Activated T-cell treated with anti-CD3 and anti-CD28 coated beads, Interleukin-2, amount 50 U/mL, for 72 hours (primary cell): ENCODE data around the gene GPC6. TPM values are rescaled to one million over a fixed set of nuclear protein-coding genes. Genes with fewer than 3 reads are reported as not detected.

Experiments
- ATAC-seq, 2 donors: fragments of 150-1000 bp; cut with Tn5 transposase; replicated peaks in 1 of 2; 2 replicates each; pipeline ENCODE4 v1.10.0; 2021; ENCODE audit warnings: moderate library complexity in 2 of 2, mild to moderate bottlenecking in 1 of 2
- DNase-seq, 2 donors: peaks; one replicate each; pipeline ENCODE4 v3.0.0; 2021 to 2022; ENCODE audit warnings: mixed read lengths in 1 of 2
- H3K27ac Mint-ChIP-seq: one replicate; pipeline ENCODE4 v1.8.0; 2022; ENCODE audit warnings: mild to moderate bottlenecking, moderate library complexity, mixed read lengths
- H3K27me3 Mint-ChIP-seq: one replicate; pipeline ENCODE4 v1.8.0; 2022; ENCODE audit warnings: low read depth, mixed read lengths
- H3K36me3 Mint-ChIP-seq, 2 donors: one replicate each; pipeline ENCODE4 v1.8.0; 2022; ENCODE audit warnings: mixed read lengths in 2 of 2, mild to moderate bottlenecking in 1 of 2; ENCODE audit not compliant: insufficient read depth in 2 of 2
- H3K4me1 Mint-ChIP-seq: one replicate; pipeline ENCODE4 v1.8.0; 2022; ENCODE audit warnings: low read depth, mixed read lengths
- H3K4me3 Mint-ChIP-seq, 2 donors: one replicate each; pipeline ENCODE4 v1.8.0; 2022; ENCODE audit warnings: mild to moderate bottlenecking in 2 of 2, mixed read lengths in 2 of 2, moderate library complexity in 2 of 2
- H3K9me3 Mint-ChIP-seq, 2 donors: one replicate each; pipeline ENCODE4 v1.8.0; 2022; ENCODE audit warnings: mixed read lengths in 2 of 2
- total RNA-seq, 2 donors: library from RNA; stranded (reverse); gene quantifications; one replicate each; pipeline ENCODE4 v1.2.3, GENCODE V29; 2022

The GPC6 gene
- total RNA-seq, 2 donors from 2014 or later, result not detected

DNA sequence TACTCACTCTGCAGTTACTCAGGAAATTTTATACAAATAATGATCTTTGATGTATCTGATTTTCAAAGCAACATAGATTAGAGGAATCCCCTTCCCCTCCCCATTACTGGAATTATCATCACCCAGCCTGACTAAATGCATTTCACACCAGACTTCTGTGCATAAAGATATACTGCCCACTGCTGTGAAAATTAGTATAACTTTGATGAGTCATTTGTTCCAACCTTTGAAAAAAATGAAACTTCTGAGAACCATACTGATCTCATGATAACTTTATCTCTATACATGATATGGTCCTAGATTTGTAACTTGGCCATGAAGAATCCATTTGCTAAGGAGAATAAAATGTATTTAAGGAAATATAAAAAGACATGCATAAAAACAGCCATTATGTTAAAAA, 63.9 kb downstream of the GPC6 start:
- Mint-ChIP-seq H3K4me3 (no peak overlapping the region), H3K27me3 (no peaks in the 10 kb centered on the region), H3K27ac (no peak overlapping the region), H3K4me1 (peaks cover 9% of the 10 kb centered on the region), H3K9me3 (no peaks in the 10 kb centered on the region), H3K36me3 (no peaks in the 10 kb centered on the region)
- DNase-seq (no peak), ATAC-seq (peak; percentile 27 to 45)

DNA sequence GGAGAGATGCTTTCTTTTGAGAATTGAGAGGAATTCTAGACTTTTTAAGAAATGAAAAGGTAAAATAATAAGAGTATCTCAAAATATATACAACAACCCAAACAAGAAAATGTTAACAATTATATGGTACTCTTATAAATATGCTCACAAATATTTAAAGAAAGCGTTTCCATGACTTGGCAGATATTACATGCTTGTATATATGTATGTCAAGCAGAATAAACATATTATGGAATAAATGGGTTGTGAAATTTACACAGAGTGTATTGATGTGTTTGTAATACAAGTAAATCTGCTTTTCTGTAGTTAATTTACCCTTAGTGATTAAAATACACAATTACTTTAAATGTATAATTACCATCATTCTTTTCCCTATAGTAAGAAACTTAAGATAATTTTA, 65.8 kb downstream of the GPC6 start:
- H3K4me1 Mint-ChIP-seq, result peaks cover 9% of the 10 kb centered on the region
- no peaks in the 10 kb centered on the region for H3K27me3 Mint-ChIP-seq
- DNase-seq (no peak), ATAC-seq (no peak)
- no peak overlapping the region for H3K27ac Mint-ChIP-seq
- H3K9me3 Mint-ChIP-seq, result peaks cover 0 to 6% of the 10 kb centered on the region in 2 donors
- H3K36me3 Mint-ChIP-seq, result no peaks in the 10 kb centered on the region
- no peak overlapping the region for H3K4me3 Mint-ChIP-seq

DNA sequence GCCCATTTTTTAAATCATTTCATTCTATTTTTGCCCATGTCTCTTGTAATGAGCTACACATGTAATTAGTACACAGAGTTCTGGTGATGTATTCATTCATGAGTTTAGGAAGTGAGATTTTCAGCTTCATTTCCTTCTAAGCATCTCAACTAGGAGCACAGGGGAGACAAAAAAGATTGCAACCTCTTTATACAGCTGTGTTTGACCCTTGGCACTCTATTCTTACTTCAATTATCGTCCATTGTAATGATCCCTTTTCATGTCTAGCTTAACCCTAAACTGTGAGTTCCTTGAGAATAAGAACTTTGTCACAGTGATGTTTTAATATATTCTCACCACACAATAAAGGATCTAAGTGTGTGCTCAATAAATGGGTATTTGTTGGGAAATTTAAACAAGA, 67.1 kb downstream of the GPC6 start:
- H3K27me3 Mint-ChIP-seq, result no peaks in the 10 kb centered on the region
- H3K9me3 Mint-ChIP-seq, result peaks cover 0 to 6% of the 10 kb centered on the region in 2 donors
- no peak for ATAC-seq
- H3K4me3 Mint-ChIP-seq, result no peak overlapping the region
- no peak for DNase-seq
- H3K36me3 Mint-ChIP-seq, result no peaks in the 10 kb centered on the region
- H3K27ac Mint-ChIP-seq, result no peak overlapping the region
- peaks cover 9% of the 10 kb centered on the region for H3K4me1 Mint-ChIP-seq

DNA sequence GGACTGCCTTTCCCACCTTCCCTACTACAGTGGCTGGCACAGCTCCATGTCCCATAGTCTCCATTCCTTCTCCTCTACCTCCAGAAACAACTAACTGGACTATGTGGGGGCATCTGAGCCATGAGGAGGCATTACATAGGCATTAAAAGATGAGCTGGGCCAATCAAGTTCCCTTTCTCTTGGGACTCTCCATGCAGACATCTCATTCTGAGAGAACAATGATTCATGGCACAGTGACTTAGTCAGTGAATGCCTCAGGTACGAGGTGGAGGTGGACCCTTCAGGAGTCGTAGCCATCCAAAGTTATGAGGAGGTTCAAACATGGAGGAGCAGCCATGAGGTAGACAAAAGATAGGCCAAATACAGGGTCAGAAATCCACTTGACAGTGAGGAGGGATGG, 70.0 kb downstream of the GPC6 start:
- Mint-ChIP-seq H3K9me3 (peaks cover 0 to 7% of the 10 kb centered on the region in 2 donors), H3K36me3 (no peaks in the 10 kb centered on the region), H3K27me3 (no peaks in the 10 kb centered on the region), H3K4me1 (no peaks in the 10 kb centered on the region), H3K27ac (no peak overlapping the region), H3K4me3 (no peak overlapping the region)
- ATAC-seq (peak in 1 of 2 donors; percentile 15), DNase-seq (no peak)

GRCh38 chr13:93298713-93299112, 72.1 kb downstream of the GPC6 start:
- Mint-ChIP-seq H3K36me3 (no peaks in the 10 kb centered on the region), H3K4me3 (no peak overlapping the region), H3K27ac (no peak overlapping the region), H3K27me3 (no peaks in the 10 kb centered on the region), H3K9me3 (peaks cover 0 to 7% of the 10 kb centered on the region in 2 donors), H3K4me1 (no peaks in the 10 kb centered on the region)
- DNase-seq (no peak), ATAC-seq (no peak)

DNA sequence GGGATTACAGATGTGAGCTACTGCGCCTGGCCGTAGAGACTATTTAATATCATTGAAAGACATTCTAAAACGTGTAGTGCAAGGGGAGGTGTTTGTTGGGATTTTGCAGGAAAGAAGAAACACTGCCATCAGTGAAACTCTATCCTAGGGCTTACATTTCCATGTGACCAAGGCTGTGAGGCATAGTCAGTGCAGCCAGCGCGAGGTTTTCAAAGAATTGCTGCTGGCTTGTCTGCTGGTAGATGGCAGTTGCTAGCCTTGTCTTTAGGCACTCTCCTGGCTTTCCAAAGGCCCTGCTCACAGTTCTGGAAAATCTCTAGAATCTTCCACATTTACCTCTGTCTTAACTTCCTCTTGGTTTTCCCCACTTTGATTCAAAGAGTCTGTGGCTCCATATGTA, 77.5 kb downstream of the GPC6 start:
- DNase-seq (no peak), ATAC-seq (no peak)
- H3K9me3 Mint-ChIP-seq, result peaks cover 0 to 4% of the 10 kb centered on the region in 2 donors
- no peaks in the 10 kb centered on the region for H3K36me3 Mint-ChIP-seq
- H3K4me3 Mint-ChIP-seq, result no peak overlapping the region
- no peaks in the 10 kb centered on the region for H3K27me3 Mint-ChIP-seq
- H3K4me1 Mint-ChIP-seq, result no peaks in the 10 kb centered on the region
- H3K27ac Mint-ChIP-seq, result no peak overlapping the region

DNA sequence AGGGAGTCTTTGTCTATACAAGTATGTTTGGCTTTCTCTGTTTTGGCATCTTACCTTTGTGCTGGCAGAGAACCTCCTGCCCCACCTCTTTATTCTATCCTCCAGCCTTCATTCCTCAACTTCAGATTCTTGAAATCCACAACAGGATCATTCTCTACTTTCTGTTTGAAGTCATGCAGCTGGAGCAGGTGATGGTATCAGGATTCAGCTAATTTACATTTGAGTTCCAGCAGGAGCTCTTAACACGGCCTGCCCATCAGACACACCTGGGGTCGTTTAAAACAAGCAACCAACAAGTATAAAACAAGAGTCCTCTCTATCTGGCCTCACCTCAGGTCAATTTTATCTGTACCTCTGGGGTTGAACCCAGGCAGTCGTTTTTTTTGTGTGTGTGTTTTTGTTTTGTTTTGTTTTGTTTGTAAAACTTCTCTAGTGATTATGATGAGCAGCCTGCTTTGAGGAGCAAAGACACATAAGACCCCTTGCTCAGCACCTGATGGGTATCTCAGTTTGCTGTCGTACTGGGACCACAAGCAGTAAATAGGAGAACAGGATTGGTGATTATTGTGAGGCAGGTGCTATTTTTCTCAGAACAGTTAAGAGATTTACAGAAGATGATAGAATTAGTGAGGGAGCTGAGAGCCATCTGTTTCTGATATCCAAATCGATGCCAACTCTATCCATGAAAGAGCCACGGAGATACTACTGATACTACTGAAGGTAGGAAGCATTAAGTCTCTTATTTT, 78.4 kb downstream of the GPC6 start:
- H3K27me3 Mint-ChIP-seq, result no peaks in the 10 kb centered on the region
- no peaks in the 10 kb centered on the region for H3K36me3 Mint-ChIP-seq
- DNase-seq, result no peak
- H3K27ac Mint-ChIP-seq, result no peak overlapping the region
- peaks cover 0 to 4% of the 10 kb centered on the region in 2 donors for H3K9me3 Mint-ChIP-seq
- no peaks in the 10 kb centered on the region for H3K4me1 Mint-ChIP-seq
- ATAC-seq, result no peak
- no peak overlapping the region for H3K4me3 Mint-ChIP-seq

DNA sequence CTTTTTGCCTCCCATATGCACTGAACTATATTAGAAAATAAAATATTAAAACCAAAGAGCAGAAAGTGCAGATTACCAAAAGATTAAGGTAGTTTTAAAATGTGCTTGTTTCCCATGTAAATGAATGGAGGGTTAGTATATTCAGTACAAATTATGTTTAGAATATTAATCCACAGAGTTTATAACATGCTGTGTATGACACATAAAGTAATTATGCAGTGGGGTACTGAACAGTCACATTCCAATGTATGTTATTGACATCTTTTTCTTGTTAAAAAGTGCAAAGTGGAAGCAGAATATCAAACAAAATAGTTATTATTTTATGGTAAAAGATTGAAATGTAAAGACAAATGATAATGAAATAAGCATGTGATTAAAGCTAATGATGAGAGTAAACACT, 79.3 kb downstream of the GPC6 start:
- Mint-ChIP-seq H3K4me3 (no peak overlapping the region), H3K27me3 (no peaks in the 10 kb centered on the region), H3K27ac (no peak overlapping the region), H3K4me1 (no peaks in the 10 kb centered on the region), H3K9me3 (peaks cover 0 to 6% of the 10 kb centered on the region in 2 donors), H3K36me3 (no peaks in the 10 kb centered on the region)
- no peak for ATAC-seq
- DNase-seq, result no peak

GRCh38 chr13:93307136-93307535, 80.5 kb downstream of the GPC6 start:
- Mint-ChIP-seq H3K27me3 (no peaks in the 10 kb centered on the region), H3K9me3 (peaks cover 0 to 5% of the 10 kb centered on the region in 2 donors), H3K4me1 (no peaks in the 10 kb centered on the region), H3K27ac (no peak overlapping the region), H3K4me3 (no peak overlapping the region), H3K36me3 (no peaks in the 10 kb centered on the region)
- ATAC-seq (no peak), DNase-seq (no peak)

GRCh38 chr13:93307651-93308050, 81.0 kb downstream of the GPC6 start:
- Mint-ChIP-seq H3K36me3 (no peaks in the 10 kb centered on the region), H3K9me3 (peaks cover 0 to 5% of the 10 kb centered on the region in 2 donors), H3K27me3 (no peaks in the 10 kb centered on the region), H3K27ac (no peak overlapping the region), H3K4me3 (no peak overlapping the region), H3K4me1 (no peaks in the 10 kb centered on the region)
- ATAC-seq (no peak), DNase-seq (no peak)

DNA sequence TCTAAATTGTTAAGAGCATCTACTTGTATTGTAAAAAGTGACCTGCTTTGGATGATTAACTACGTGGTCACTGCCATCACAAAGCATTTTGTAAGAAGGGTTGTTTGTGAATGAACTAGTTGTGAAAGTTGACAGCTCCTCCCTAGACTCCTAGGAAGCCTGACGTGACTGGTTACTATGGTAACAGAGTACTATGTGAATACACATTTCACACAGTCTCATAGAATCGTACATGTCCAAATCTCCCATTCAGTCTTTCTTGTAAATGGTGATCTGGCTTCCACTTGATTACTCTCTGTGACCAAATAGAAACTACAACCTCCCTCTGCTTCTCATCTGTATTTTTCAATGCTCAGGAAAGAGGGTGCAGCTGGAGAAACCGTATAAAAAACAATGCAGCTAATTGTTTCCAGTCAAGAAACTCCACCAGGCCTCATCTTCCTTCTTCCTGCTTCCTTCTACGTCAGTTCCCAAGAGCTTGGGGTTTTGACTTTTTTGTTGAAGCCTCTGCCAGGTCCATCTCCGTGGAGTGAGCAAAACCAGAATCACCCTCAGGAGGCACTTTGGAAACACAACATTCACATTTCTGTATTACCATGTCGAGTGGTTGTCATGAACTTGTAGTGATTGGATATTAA, 83.4 kb downstream of the GPC6 start:
- Mint-ChIP-seq H3K4me1 (no peaks in the 10 kb centered on the region), H3K36me3 (no peaks in the 10 kb centered on the region), H3K4me3 (no peak overlapping the region), H3K9me3 (peaks cover 0 to 3% of the 10 kb centered on the region in 2 donors), H3K27ac (no peak overlapping the region), H3K27me3 (no peaks in the 10 kb centered on the region)
- ATAC-seq, result no peak
- DNase-seq, result no peak

- H3K9me3 Mint-ChIP-seq, result peaks cover 0 to 2% of the 10 kb centered on the region in 2 donors
- DNase-seq (no peak), ATAC-seq (no peak)
- H3K36me3 Mint-ChIP-seq, result no peaks in the 10 kb centered on the region
- H3K4me1 Mint-ChIP-seq, result no peaks in the 10 kb centered on the region
- H3K27ac Mint-ChIP-seq, result no peak overlapping the region
- H3K4me3 Mint-ChIP-seq, result no peak overlapping the region
- H3K27me3 Mint-ChIP-seq, result no peaks in the 10 kb centered on the region
Observed at GRCh38 chr13:93316841-93317240, 90.2 kb downstream of the GPC6 start.

DNA sequence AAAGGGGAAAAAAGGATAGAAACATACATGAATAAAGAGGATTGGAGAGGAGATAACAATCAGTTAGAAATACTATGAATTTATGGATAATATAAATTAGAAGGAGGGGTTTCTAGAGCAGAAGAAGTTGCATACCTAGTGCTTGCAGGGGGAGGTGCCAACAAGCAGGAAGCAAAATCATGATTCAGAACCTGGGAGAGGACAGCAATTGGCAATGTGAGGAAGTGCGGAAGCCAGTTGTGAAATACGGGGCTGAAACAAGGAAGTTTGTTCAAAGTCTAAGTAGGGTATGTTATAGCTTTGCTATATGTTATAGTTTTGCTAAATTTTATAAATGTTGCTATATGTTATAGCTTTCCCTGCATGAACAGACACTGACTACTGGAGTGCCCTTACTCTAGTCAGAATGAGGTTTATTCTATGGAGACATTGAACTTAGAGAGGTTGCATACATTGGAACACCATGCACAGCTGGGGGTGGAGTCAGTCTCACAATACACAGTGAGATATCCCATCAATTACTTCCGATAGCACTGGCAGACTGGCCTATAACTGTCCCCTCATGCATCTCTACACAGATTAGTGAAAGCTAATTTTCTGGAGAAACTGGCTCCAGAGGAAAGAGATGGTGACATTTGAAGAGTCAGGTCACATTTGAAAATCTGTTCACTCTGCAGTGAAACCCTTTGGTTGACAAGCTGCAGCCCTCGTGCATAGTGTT, 92.1 kb downstream of the GPC6 start:
- DNase-seq (no peak), ATAC-seq (no peak)
- Mint-ChIP-seq H3K4me3 (no peak overlapping the region), H3K36me3 (no peaks in the 10 kb centered on the region), H3K27ac (no peak overlapping the region), H3K4me1 (no peaks in the 10 kb centered on the region), H3K9me3 (peaks cover 0 to 2% of the 10 kb centered on the region in 2 donors), H3K27me3 (no peaks in the 10 kb centered on the region)
